NB4 (cell line): Measurements from ENCODE around the gene TMUB1.

ENCODE experiments used
- DNase-seq: peaks from one replicate; pipeline ENCODE4 v3.0.0; 2010; ENCODE audit warnings: low read depth
- H3K4me3 ChIP-seq: one replicate; pipeline ENCODE4 v1.5.1; 2011; ENCODE audit warnings: mild to moderate bottlenecking, low read depth, low read length, moderate library complexity
- CTCF ChIP-seq: IDR thresholded peaks from one replicate; pipeline ENCODE4 v1.5.1; 2012; ENCODE audit warnings: low read depth, low read length
- MAX ChIP-seq: IDR thresholded peaks from 2 replicates; pipeline ENCODE4 v1.6.1; 2011; ENCODE audit warnings: low read depth, low read length
- MYC ChIP-seq: IDR thresholded peaks from 2 replicates; pipeline ENCODE4 v1.6.1; 2011; ENCODE audit warnings: low read depth, low read length
- POLR2A ChIP-seq: IDR thresholded peaks from 2 replicates; pipeline ENCODE4 v1.6.1; 2011; ENCODE audit warnings: mild to moderate bottlenecking; ENCODE audit not compliant: insufficient read length; ENCODE audit errors: extremely low read depth

The TMUB1 gene

GRCh38 chr7:151075662-151075971 is 7.7 kb downstream of the TMUB1 start:
- no peak for TF ChIP-seq MAX
- no peak for TF ChIP-seq CTCF
- no peak for TF ChIP-seq POLR2A
- no peak for TF ChIP-seq MYC
- no peak for DNase-seq
- no peak overlapping the region for H3K4me3 ChIP-seq

GRCh38 chr7:151074817-151075661 is 8.3 kb downstream of the TMUB1 start:
- no peak for DNase-seq
- TF ChIP-seq MYC (no peak), CTCF (no peak), POLR2A (no peak), MAX (no peak)
- H3K4me3 ChIP-seq = no peak overlapping the region

GRCh38 chr7:151073990-151074389 is 9.3 kb downstream of the TMUB1 start:
- no peak for TF ChIP-seq MAX
- H3K4me3 ChIP-seq = no peak overlapping the region
- no peak for DNase-seq

GRCh38 chr7:151071032-151071866 is 12.0 kb downstream of the TMUB1 start:
- DNase-seq = no peak
- no peak overlapping the region for H3K4me3 ChIP-seq
- TF ChIP-seq MAX (no peak), CTCF (no peak), POLR2A (no peak), MYC (no peak)

GRCh38 chr7:151070574-151070960 is 12.7 kb downstream of the TMUB1 start:
- no peak for TF ChIP-seq MAX
- no peak for TF ChIP-seq CTCF
- no peak for TF ChIP-seq POLR2A
- no peak for TF ChIP-seq MYC
- no peak for DNase-seq
- no peak overlapping the region for H3K4me3 ChIP-seq

- TF ChIP-seq MAX = no peak
- no peak for TF ChIP-seq POLR2A
- TF ChIP-seq CTCF = no peak
- no peak for TF ChIP-seq MYC
- H3K4me3 ChIP-seq = no peak overlapping the region
- no peak for DNase-seq
Measured at GRCh38 chr7:151069841-151070573, 13.3 kb downstream of the TMUB1 start.
